Suprapubic skin (tissue), 4 donors: ENCODE data around the gene ZFP69B.

Experiments used
- POLR2A ChIP-seq, 2 donors: fragments of 450-650 bp; IDR thresholded peaks; one replicate each; pipeline ENCODE4 v1.6.1; 2017; ENCODE audit warnings: antibody characterized with exemption in 2 of 2, mild to moderate bottlenecking in 2 of 2, moderate library complexity in 2 of 2
- POLR2AphosphoS5 ChIP-seq, 3 donors: sonication (generic); formaldehyde crosslinking; IDR thresholded peaks; one replicate each; pipeline ENCODE4 v1.6.1; 2017; ENCODE audit warnings: antibody characterized with exemption in 3 of 3

DNA sequence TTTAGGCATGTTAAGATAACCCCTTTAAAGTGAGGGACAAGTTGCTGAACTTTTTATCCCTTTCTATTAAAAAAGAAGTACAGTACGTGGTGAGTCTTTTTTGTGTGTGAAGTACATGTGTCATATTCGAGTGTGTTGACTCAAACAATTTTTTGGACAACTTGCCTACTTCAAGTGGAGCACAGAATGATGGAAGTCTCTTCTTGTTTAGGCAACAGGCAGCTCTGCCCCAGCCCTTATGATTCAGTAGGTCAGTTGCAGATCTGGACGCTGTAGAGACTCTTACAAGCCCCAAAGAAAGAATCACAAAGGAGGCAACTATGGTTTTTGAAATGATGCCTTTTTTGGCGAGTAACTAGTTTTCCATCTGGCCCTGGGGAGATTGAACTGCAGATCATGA lies 14.4 kb upstream of the ZFP69B start:
- TF ChIP-seq POLR2AphosphoS5 (IDR thresholded peaks at IDR 0.05) (no peak), POLR2A (IDR thresholded peaks at IDR 0.05) (no peak)
